Fibroblast of villous mesenchyme (primary cell): ENCODE results near the gene APOH. TPM values are rescaled to one million over a fixed set of nuclear protein-coding genes. Genes with fewer than 3 reads are reported as not detected.

Source experiments
- DNase-seq: peaks from one replicate; pipeline ENCODE4 v3.0.0-alpha.2; 2010; ENCODE audit warnings: low read depth
- H3K4me3 ChIP-seq: 2 replicates; pipeline ENCODE4 v1.5.1; 2011; ENCODE audit warnings: low read depth, mild to moderate bottlenecking, low read length
- CTCF ChIP-seq: IDR thresholded peaks from 2 replicates; pipeline ENCODE4 v1.5.1; 2012; ENCODE audit warnings: low read depth, mild to moderate bottlenecking, low read length; ENCODE audit not compliant: insufficient read depth
- total RNA-seq: library from RNA; depleted of rRNA; stranded (reverse); fragments of >200 nt; gene quantifications from 2 replicates; pipeline ENCODE4 v1.2.3, GENCODE V29; 2012

Gene APOH, protein sequence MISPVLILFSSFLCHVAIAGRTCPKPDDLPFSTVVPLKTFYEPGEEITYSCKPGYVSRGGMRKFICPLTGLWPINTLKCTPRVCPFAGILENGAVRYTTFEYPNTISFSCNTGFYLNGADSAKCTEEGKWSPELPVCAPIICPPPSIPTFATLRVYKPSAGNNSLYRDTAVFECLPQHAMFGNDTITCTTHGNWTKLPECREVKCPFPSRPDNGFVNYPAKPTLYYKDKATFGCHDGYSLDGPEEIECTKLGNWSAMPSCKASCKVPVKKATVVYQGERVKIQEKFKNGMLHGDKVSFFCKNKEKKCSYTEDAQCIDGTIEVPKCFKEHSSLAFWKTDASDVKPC
- total RNA-seq: not detected in 2 replicates

DNA sequence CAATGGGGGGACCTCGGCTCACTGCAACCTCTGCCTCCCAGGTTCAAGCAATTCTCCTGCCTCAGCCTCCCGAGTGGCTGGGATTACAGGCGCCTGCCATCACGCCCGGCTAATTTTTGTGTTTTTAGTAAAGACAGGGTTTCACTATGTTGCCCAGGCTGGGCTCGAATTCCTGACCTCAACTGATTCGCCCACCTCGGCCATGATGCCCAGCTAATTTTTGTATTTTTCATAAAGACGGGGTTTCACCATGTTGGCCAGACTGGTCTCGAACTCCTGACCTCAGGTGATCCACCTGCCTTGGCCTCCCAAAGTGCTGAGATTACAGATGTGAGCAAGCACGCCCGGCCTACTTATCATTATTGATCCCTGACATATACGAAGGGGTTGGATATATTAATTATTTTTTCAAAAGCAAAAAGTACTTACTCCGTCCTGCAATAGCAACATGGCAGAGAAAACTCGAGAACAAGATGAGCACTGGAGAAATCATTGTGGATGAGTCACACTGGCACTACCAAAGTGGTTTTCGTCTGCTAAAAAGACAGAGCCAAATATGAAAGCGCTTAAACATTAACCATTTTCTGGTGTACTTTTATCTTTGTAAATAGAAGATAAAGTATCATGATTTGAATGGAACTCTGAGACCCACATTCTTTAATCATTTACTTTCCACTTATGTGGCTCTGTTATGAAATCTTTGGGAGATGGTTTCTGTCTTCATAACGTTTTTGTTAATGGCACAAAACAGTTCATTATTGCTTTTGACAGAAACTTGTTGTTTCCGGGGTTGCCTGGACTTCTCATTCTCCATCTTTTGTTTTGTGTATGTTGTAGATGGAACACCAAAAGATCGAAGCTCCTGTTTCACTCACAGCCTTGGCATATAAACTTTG, at the start of gene APOH:
APOH (minus strand) TSS at position 529 of the 896 bp plus-strand sequence; CDS start at position 493, 36 bp downstream.
- TF ChIP-seq CTCF: no peak
- no peak within 1 kb of the TSS for H3K4me3 ChIP-seq
- DNase-seq: no peak

GRCh38 chr17:66277191-66277590, 48.0 kb upstream of the APOH start:
- H3K4me3 ChIP-seq: no peak overlapping the region
- no peak for DNase-seq
- TF ChIP-seq CTCF: no peak

GRCh38 chr17:66276328-66276937, 47.2 kb upstream of the APOH start:
- peak; percentile 78 for DNase-seq
- TF ChIP-seq CTCF: no peak
- no peak overlapping the region for H3K4me3 ChIP-seq

DNA sequence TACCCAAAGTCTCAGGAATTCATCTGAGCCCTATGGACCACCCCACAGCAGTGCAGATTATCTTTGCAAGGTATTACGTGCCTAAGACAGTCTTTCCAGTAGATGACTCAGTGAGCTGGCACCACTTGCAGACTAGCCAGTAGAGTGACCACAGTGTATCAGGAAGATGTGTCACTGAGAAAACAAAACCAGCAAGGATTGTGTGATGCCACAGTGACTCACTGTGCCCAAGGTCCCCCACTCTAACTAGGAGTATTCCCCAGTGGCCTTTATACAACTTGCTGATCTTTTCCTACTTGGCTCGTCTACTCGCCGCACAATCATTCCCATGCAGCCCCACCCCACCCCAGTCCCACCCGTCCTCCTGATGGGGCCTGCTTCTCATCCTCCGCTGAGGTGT, 46.4 kb upstream of the APOH start:
- DNase-seq: peak; percentile 81
- TF ChIP-seq CTCF: no peak
- H3K4me3 ChIP-seq: no peak overlapping the region

GRCh38 chr17:66273586-66273848, 44.3 kb upstream of the APOH start:
- H3K4me3 ChIP-seq: no peak overlapping the region
- no peak for DNase-seq
- no peak for TF ChIP-seq CTCF

DNA sequence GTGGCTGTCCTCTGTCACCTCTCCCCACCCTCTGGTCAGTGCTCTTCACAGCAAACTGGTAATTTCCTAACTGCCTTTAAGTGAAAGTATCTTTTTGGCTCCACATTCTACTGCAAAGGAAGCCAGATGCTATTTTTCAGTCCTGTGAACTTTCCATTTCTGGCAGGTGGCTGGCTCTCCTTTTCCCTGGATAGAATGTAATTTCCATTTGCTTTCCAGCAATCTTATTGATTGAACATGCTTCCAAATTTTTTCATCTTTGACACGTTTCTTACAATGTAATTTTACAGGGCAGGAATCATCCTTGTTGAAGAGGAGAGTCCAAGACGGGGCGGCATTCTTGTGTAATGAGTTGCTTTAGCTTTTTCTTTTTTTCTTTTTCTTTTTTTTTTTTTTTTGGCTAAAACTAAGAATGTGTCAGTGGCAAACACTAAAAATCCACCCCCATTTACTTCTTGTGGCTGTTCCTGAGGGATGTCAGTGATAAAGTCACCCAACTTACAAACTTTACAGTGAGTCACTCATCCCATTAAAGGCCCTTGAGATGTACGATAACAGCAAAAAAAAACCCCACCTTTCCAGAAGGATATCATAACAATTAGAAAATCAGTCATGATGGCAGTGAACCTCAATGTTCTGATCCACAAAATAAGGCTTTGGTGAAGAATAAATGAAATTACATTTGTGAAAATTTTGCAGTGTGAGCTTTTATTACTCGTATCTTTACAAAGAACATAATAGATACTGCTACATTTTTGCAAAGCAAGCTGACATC, 43.8 kb upstream of the APOH start:
- TF ChIP-seq CTCF: no peak
- no peak overlapping the region for H3K4me3 ChIP-seq
- peak; percentile 79 for DNase-seq
